Measurements from ENCODE around the gene UBQLN4.

GRCh38 chr1:156002188-156002911 lies 51.2 kb downstream of the UBQLN4 start:
- TF ChIP-seq, protein P1, sequence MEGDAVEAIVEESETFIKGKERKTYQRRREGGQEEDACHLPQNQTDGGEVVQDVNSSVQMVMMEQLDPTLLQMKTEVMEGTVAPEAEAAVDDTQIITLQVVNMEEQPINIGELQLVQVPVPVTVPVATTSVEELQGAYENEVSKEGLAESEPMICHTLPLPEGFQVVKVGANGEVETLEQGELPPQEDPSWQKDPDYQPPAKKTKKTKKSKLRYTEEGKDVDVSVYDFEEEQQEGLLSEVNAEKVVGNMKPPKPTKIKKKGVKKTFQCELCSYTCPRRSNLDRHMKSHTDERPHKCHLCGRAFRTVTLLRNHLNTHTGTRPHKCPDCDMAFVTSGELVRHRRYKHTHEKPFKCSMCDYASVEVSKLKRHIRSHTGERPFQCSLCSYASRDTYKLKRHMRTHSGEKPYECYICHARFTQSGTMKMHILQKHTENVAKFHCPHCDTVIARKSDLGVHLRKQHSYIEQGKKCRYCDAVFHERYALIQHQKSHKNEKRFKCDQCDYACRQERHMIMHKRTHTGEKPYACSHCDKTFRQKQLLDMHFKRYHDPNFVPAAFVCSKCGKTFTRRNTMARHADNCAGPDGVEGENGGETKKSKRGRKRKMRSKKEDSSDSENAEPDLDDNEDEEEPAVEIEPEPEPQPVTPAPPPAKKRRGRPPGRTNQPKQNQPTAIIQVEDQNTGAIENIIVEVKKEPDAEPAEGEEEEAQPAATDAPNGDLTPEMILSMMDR (IDR thresholded peaks at IDR 0.05), result no peak
- no peak for TF ChIP-seq POLR2A (IDR thresholded peaks at IDR 0.05)
